CD8-positive, alpha-beta memory T cell (primary cell): ENCODE data around the gene GBE1. TPM values are rescaled to one million over a fixed set of nuclear protein-coding genes. Genes with fewer than 3 reads are reported as not detected.
A peak's percentile ranks its signal among the peaks of the same experiment; 100 is the strongest.

ENCODE experiments used
- CTCF ChIA-PET: fragments of 350-600 bp; sonication (Branson Sonifier 250); formaldehyde crosslinking; loops from one replicate; lab custom pipeline; 2021; ENCODE audit warnings: antibody characterized with exemption; lab: Charles Lee
- POLR2A ChIA-PET: fragments of 350-600 bp; sonication (Branson Sonifier 250); formaldehyde crosslinking; loops from one replicate; lab custom pipeline; 2021; ENCODE audit warnings: antibody characterized with exemption; lab: Charles Lee
- DNase-seq, 5 donors: peaks; one replicate each; pipeline versions ENCODE4 v3.0.0 to v3.0.0-alpha.2; 2020 to 2022; ENCODE audit warnings: mixed read lengths in 1 of 5
- H3K27ac ChIP-seq: one replicate; pipeline ENCODE4 v1.7.0; 2013; ENCODE audit warnings: low read depth, mild to moderate bottlenecking, low read length, moderate library complexity
- H3K27me3 ChIP-seq: 2 replicates; pipeline ENCODE4 v1.7.0; 2013; ENCODE audit warnings: low read length, mild to moderate bottlenecking; ENCODE audit not compliant: insufficient read depth, poor library complexity, severe bottlenecking
- H3K36me3 ChIP-seq: 2 replicates; pipeline ENCODE4 v1.7.0; 2013; ENCODE audit warnings: mild to moderate bottlenecking, low read length, moderate library complexity; ENCODE audit not compliant: insufficient read depth
- H3K4me1 ChIP-seq: 2 replicates; pipeline ENCODE4 v1.7.0; 2013; ENCODE audit warnings: mild to moderate bottlenecking, low read length, moderate library complexity; ENCODE audit not compliant: insufficient read depth
- H3K4me3 ChIP-seq: 2 replicates; pipeline ENCODE4 v1.7.0; 2013; ENCODE audit warnings: mild to moderate bottlenecking, low read length
- H3K9me3 ChIP-seq: 2 replicates; pipeline ENCODE4 v1.7.0; 2013; ENCODE audit warnings: mild to moderate bottlenecking, low read length
- H3K27ac Mint-ChIP-seq, 8 donors: one replicate each; pipeline ENCODE4 v1.8.0; 2020 to 2021; ENCODE audit warnings: mixed read lengths in 8 of 8, mild to moderate bottlenecking in 6 of 8, inconsistent platforms in 3 of 8, moderate library complexity in 3 of 8
- H3K27me3 Mint-ChIP-seq, 2 donors: one replicate each; pipeline ENCODE4 v1.8.0; 2020 to 2021; ENCODE audit warnings: mixed read lengths in 2 of 2, mild to moderate bottlenecking in 1 of 2, moderate library complexity in 1 of 2
- H3K36me3 Mint-ChIP-seq, 3 donors: one replicate each; pipeline ENCODE4 v1.8.0; 2020 to 2021; ENCODE audit warnings: mixed read lengths in 3 of 3, inconsistent platforms in 1 of 3, mild to moderate bottlenecking in 1 of 3
- H3K4me1 Mint-ChIP-seq, 3 donors: one replicate each; pipeline ENCODE4 v1.8.0; 2020 to 2021; ENCODE audit warnings: mixed read lengths in 3 of 3, inconsistent platforms in 1 of 3, mild to moderate bottlenecking in 1 of 3
- H3K4me3 Mint-ChIP-seq, 7 donors: one replicate each; pipeline ENCODE4 v1.8.0; 2020 to 2021; ENCODE audit warnings: mixed read lengths in 7 of 7, mild to moderate bottlenecking in 6 of 7, moderate library complexity in 4 of 7, inconsistent platforms in 2 of 7
- H3K9me3 Mint-ChIP-seq, 5 donors: one replicate each; pipeline ENCODE4 v1.8.0; 2020 to 2022; ENCODE audit warnings: mixed read lengths in 5 of 5, mild to moderate bottlenecking in 3 of 5, moderate library complexity in 2 of 5, inconsistent platforms in 1 of 5
- polyA plus RNA-seq: library from polyadenylated mRNA; unstranded; fragments of 300-500 nt; fragmentation: Illumina TruSeq; gene quantifications from one replicate; pipeline ENCODE4 v1.2.3, GENCODE V29; 2021
- total RNA-seq, 2 experiments: library from RNA; stranded (reverse); gene quantifications; one replicate each; pipeline ENCODE4 v1.2.3, GENCODE V29; 2021

The GBE1 gene
- total and polyA plus RNA-seq, 3 experiments from 2014 or later = 12.6 to 22.9 (median 22.5) TPM

GRCh38 chr3:81451611-81452010, 309.8 kb downstream of the GBE1 start:
- H3K27me3 ChIP-seq = no peaks in the 10 kb centered on the region
- Mint-ChIP-seq H3K27ac (no peak overlapping the region), H3K4me3 (no peak overlapping the region), H3K27me3 (no peaks in the 10 kb centered on the region), H3K9me3 (peaks cover 0 to 4% (median 0%) of the 10 kb centered on the region in 5 donors), H3K36me3 (no peaks in the 10 kb centered on the region), H3K4me1 (no peaks in the 10 kb centered on the region)
- H3K4me1 ChIP-seq = no peaks in the 10 kb centered on the region
- no peaks in the 10 kb centered on the region for H3K36me3 ChIP-seq
- H3K4me3 ChIP-seq = no peak overlapping the region
- ChIA-PET CTCF (no interaction called here), POLR2A (no interaction called here)
- no peaks in the 10 kb centered on the region for H3K9me3 ChIP-seq
- DNase-seq = no peak
- H3K27ac ChIP-seq = no peak overlapping the region

- no peak for DNase-seq
- H3K4me3 ChIP-seq = no peak overlapping the region
- Mint-ChIP-seq H3K4me3 (no peak overlapping the region), H3K9me3 (peaks cover 0 to 4% (median 0%) of the 10 kb centered on the region in 5 donors), H3K27me3 (no peaks in the 10 kb centered on the region), H3K27ac (no peak overlapping the region), H3K36me3 (no peaks in the 10 kb centered on the region), H3K4me1 (no peaks in the 10 kb centered on the region)
- ChIA-PET POLR2A (no interaction called here), CTCF (no interaction called here)
- H3K27ac ChIP-seq = no peak overlapping the region
- H3K27me3 ChIP-seq = no peaks in the 10 kb centered on the region
- no peaks in the 10 kb centered on the region for H3K9me3 ChIP-seq
- H3K4me1 ChIP-seq = no peaks in the 10 kb centered on the region
- no peaks in the 10 kb centered on the region for H3K36me3 ChIP-seq
These were observed 310.3 kb downstream of the GBE1 start for GRCh38 chr3:81451140-81451539.

GRCh38 chr3:81446806-81447205, 314.6 kb downstream of the GBE1 start:
- POLR2A ChIA-PET = no interaction called here
- Histone ChIP-seq H3K4me1 (no peaks in the 10 kb centered on the region), H3K27ac (no peak overlapping the region), H3K4me3 (no peak overlapping the region), H3K36me3 (no peaks in the 10 kb centered on the region), H3K27me3 (no peaks in the 10 kb centered on the region), H3K9me3 (no peaks in the 10 kb centered on the region)
- no peak for DNase-seq
- Mint-ChIP-seq H3K4me3 (no peak overlapping the region), H3K4me1 (no peaks in the 10 kb centered on the region), H3K9me3 (peaks cover 0 to 9% (median 0%) of the 10 kb centered on the region in 5 donors), H3K27ac (no peak overlapping the region), H3K27me3 (no peaks in the 10 kb centered on the region), H3K36me3 (no peaks in the 10 kb centered on the region)
- CTCF ChIA-PET = no interaction called here

GRCh38 chr3:81445712-81446111, 315.7 kb downstream of the GBE1 start:
- CTCF ChIA-PET = no interaction called here
- no peak for DNase-seq
- Mint-ChIP-seq H3K36me3 (no peaks in the 10 kb centered on the region), H3K4me3 (no peak overlapping the region), H3K27me3 (no peaks in the 10 kb centered on the region), H3K27ac (no peak overlapping the region), H3K4me1 (no peaks in the 10 kb centered on the region), H3K9me3 (peaks cover 0 to 9% (median 0%) of the 10 kb centered on the region in 5 donors)
- Histone ChIP-seq H3K27ac (no peak overlapping the region), H3K4me1 (no peaks in the 10 kb centered on the region), H3K27me3 (no peaks in the 10 kb centered on the region), H3K4me3 (no peak overlapping the region), H3K36me3 (no peaks in the 10 kb centered on the region), H3K9me3 (no peaks in the 10 kb centered on the region)
- POLR2A ChIA-PET = no interaction called here

GRCh38 chr3:81444817-81445460, 316.5 kb downstream of the GBE1 start:
- POLR2A ChIA-PET = no interaction called here
- no peaks in the 10 kb centered on the region for H3K27me3 ChIP-seq
- no peak overlapping the region for H3K4me3 ChIP-seq
- Mint-ChIP-seq H3K36me3 (no peaks in the 10 kb centered on the region), H3K27me3 (no peaks in the 10 kb centered on the region), H3K4me3 (no peak overlapping the region), H3K27ac (no peak overlapping the region), H3K9me3 (peaks cover 0 to 9% (median 0%) of the 10 kb centered on the region in 5 donors), H3K4me1 (no peaks in the 10 kb centered on the region)
- no peaks in the 10 kb centered on the region for H3K36me3 ChIP-seq
- DNase-seq = no peak
- CTCF ChIA-PET = no interaction called here
- no peaks in the 10 kb centered on the region for H3K4me1 ChIP-seq
- H3K27ac ChIP-seq = no peak overlapping the region
- no peaks in the 10 kb centered on the region for H3K9me3 ChIP-seq

GRCh38 chr3:81443958-81444357, 317.5 kb downstream of the GBE1 start:
- Histone ChIP-seq H3K9me3 (no peaks in the 10 kb centered on the region), H3K4me3 (no peak overlapping the region), H3K27me3 (no peaks in the 10 kb centered on the region), H3K4me1 (no peaks in the 10 kb centered on the region), H3K27ac (no peak overlapping the region), H3K36me3 (no peaks in the 10 kb centered on the region)
- POLR2A ChIA-PET = no interaction called here
- Mint-ChIP-seq H3K4me3 (no peak overlapping the region), H3K4me1 (no peaks in the 10 kb centered on the region), H3K36me3 (no peaks in the 10 kb centered on the region), H3K27ac (no peak overlapping the region), H3K27me3 (no peaks in the 10 kb centered on the region), H3K9me3 (peaks cover 0 to 9% (median 0%) of the 10 kb centered on the region in 5 donors)
- CTCF ChIA-PET = no interaction called here
- DNase-seq = no peak

GRCh38 chr3:81443457-81443782, 318.0 kb downstream of the GBE1 start:
- Histone ChIP-seq H3K36me3 (no peaks in the 10 kb centered on the region), H3K27ac (no peak overlapping the region), H3K4me3 (no peak overlapping the region), H3K27me3 (no peaks in the 10 kb centered on the region), H3K4me1 (no peaks in the 10 kb centered on the region), H3K9me3 (no peaks in the 10 kb centered on the region)
- H3K27me3 Mint-ChIP-seq = no peaks in the 10 kb centered on the region
- no peaks in the 10 kb centered on the region for H3K4me1 Mint-ChIP-seq
- H3K27ac Mint-ChIP-seq = no peak overlapping the region
- no peaks in the 10 kb centered on the region for H3K36me3 Mint-ChIP-seq
- peaks cover 0 to 9% (median 0%) of the 10 kb centered on the region in 5 donors for H3K9me3 Mint-ChIP-seq
- POLR2A ChIA-PET = no interaction called here
- CTCF ChIA-PET = no interaction called here
- H3K4me3 Mint-ChIP-seq = no peak overlapping the region
- no peak for DNase-seq

GRCh38 chr3:81442758-81443456, 318.5 kb downstream of the GBE1 start:
- no peak overlapping the region for H3K4me3 Mint-ChIP-seq
- H3K27me3 Mint-ChIP-seq = no peaks in the 10 kb centered on the region
- DNase-seq = no peak
- no peaks in the 10 kb centered on the region for H3K36me3 Mint-ChIP-seq
- peak overlapping the region in 1 of 8 donors; percentile 22 for H3K27ac Mint-ChIP-seq
- H3K36me3 ChIP-seq = no peaks in the 10 kb centered on the region
- H3K9me3 ChIP-seq = no peaks in the 10 kb centered on the region
- ChIA-PET CTCF (no interaction called here), POLR2A (no interaction called here)
- no peaks in the 10 kb centered on the region for H3K27me3 ChIP-seq
- H3K9me3 Mint-ChIP-seq = peaks cover 0 to 9% (median 0%) of the 10 kb centered on the region in 5 donors
- no peak overlapping the region for H3K27ac ChIP-seq
- no peak overlapping the region for H3K4me3 ChIP-seq
- no peaks in the 10 kb centered on the region for H3K4me1 Mint-ChIP-seq
- no peaks in the 10 kb centered on the region for H3K4me1 ChIP-seq
